Trophoblast cell (in vitro differentiated cells and primary cell): ENCODE measurements around the gene VWC2.

Experiments used
- DNase-seq, 2 donors: peaks; one replicate each; pipeline ENCODE4 v3.0.0-alpha.2; 2016
- H2AFZ ChIP-seq: 2 replicates; pipeline ENCODE4 v1.6.1; 2013; ENCODE audit warnings: low read length, moderate library complexity, mild to moderate bottlenecking; ENCODE audit not compliant: insufficient read depth, poor library complexity
- H2AK5ac ChIP-seq: 2 replicates; pipeline ENCODE4 v1.6.1; 2013; ENCODE audit warnings: mild to moderate bottlenecking, low read length
- H2BK120ac ChIP-seq: 2 replicates; pipeline ENCODE4 v1.6.1; 2013; ENCODE audit warnings: low read length, mild to moderate bottlenecking, moderate library complexity; ENCODE audit not compliant: insufficient read depth, poor library complexity
- H2BK12ac ChIP-seq: 2 replicates; pipeline ENCODE4 v1.6.1; 2013; ENCODE audit warnings: mild to moderate bottlenecking, low read length, moderate library complexity
- H2BK5ac ChIP-seq: 2 replicates; pipeline ENCODE4 v1.6.1; 2013; ENCODE audit warnings: low read length, low read depth, moderate library complexity, mild to moderate bottlenecking; ENCODE audit not compliant: poor library complexity
- H3K14ac ChIP-seq: 2 replicates; pipeline ENCODE4 v1.6.1; 2013; ENCODE audit warnings: mild to moderate bottlenecking, low read length
- H3K18ac ChIP-seq: 2 replicates; pipeline ENCODE4 v1.6.1; 2013; ENCODE audit warnings: mild to moderate bottlenecking, low read length
- H3K23ac ChIP-seq: 2 replicates; pipeline ENCODE4 v1.6.1; 2013; ENCODE audit warnings: low read length
- H3K27ac ChIP-seq: 2 replicates; pipeline ENCODE4 v1.5.1; 2013; ENCODE audit warnings: low read depth, mild to moderate bottlenecking, inconsistent platforms, low read length, moderate library complexity
- H3K27me3 ChIP-seq: 2 replicates; pipeline ENCODE4 v1.6.1; 2013; ENCODE audit warnings: inconsistent platforms, mild to moderate bottlenecking, low read length, moderate library complexity; ENCODE audit not compliant: insufficient read depth
- H3K36me3 ChIP-seq, 2 experiments: 1 replicate in 1 of 2; 2 replicates in 1 of 2; pipeline ENCODE4 v1.6.1; 2013; ENCODE audit warnings: low read length in 2 of 2, mild to moderate bottlenecking in 2 of 2, moderate library complexity in 1 of 2; ENCODE audit not compliant: insufficient read depth in 2 of 2, control insufficient read depth in 1 of 2
- H3K4ac ChIP-seq: 2 replicates; pipeline ENCODE4 v1.6.1; 2013; ENCODE audit warnings: low read depth, mild to moderate bottlenecking, low read length, moderate library complexity
- H3K4me1 ChIP-seq, 2 experiments: 1 replicate in 1 of 2; 2 replicates in 1 of 2; pipeline ENCODE4 v1.6.1; 2013; ENCODE audit warnings: low read length in 2 of 2, mild to moderate bottlenecking in 2 of 2, moderate library complexity in 1 of 2; ENCODE audit not compliant: insufficient read depth in 2 of 2, control insufficient read depth in 1 of 2
- H3K4me2 ChIP-seq: 2 replicates; pipeline ENCODE4 v1.6.1; 2013; ENCODE audit warnings: inconsistent platforms, mild to moderate bottlenecking, low read length, moderate library complexity
- H3K4me3 ChIP-seq: 2 replicates; pipeline ENCODE4 v1.5.1; 2013; ENCODE audit warnings: mild to moderate bottlenecking, low read depth, low read length, inconsistent platforms
- H3K79me1 ChIP-seq: one replicate; pipeline ENCODE4 v1.6.1; 2013; ENCODE audit warnings: low read length
- H3K79me2 ChIP-seq: 2 replicates; pipeline ENCODE4 v1.6.1; 2013; ENCODE audit warnings: low read length, mild to moderate bottlenecking; ENCODE audit not compliant: control insufficient read depth, insufficient read depth, poor library complexity
- H3K9ac ChIP-seq: 2 replicates; pipeline ENCODE4 v1.6.1; 2013; ENCODE audit warnings: mild to moderate bottlenecking, low read length
- H3K9me3 ChIP-seq: 2 replicates; pipeline ENCODE4 v1.6.1; 2013; ENCODE audit warnings: low read depth, mild to moderate bottlenecking, control low read depth, inconsistent platforms, low read length; ENCODE audit not compliant: insufficient read depth
- H4K12ac ChIP-seq: 2 replicates; pipeline ENCODE4 v1.6.1; 2013; ENCODE audit warnings: low read depth, mild to moderate bottlenecking, low read length, moderate library complexity
- H4K8ac ChIP-seq: 2 replicates; pipeline ENCODE4 v1.6.1; 2013; ENCODE audit warnings: low read depth, mild to moderate bottlenecking, low read length, moderate library complexity
- H4K91ac ChIP-seq: one replicate; pipeline ENCODE4 v1.6.1; 2013; ENCODE audit warnings: low read depth, mild to moderate bottlenecking, low read length, moderate library complexity
- WGBS: extraction: QIAGEN DNeasy Blood & Tissue Kit; methylation state at CpG from one replicate; pipeline ENCODE4 v1.1.7; 2013; ENCODE audit warnings: missing lambda C conversion rate; ENCODE audit not compliant: insufficient read length, insufficient coverage; ENCODE audit errors: extremely low coverage; 5-methylcytosine and 5-hydroxymethylcytosine counted together

VWC2 gene

DNA sequence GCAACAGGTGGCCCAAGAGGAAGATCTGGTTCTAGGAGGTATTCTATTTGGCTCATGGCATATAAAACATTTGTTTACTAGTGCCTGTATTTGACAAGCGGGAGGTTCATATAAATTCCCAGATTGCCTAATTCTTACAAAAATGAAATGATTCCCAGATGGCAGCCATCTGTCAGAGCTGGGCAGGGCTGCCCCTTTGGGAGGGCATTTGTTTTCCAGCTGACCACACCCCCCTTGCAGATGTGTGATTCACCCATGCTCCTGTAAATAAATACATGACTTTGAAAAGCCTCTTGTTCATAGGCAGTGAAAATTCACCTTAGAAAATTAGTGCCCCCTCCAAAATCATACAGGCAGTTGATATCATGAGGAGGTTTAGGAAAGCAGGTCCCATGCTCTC is 8.6 kb downstream of the VWC2 start:
- no peak for DNase-seq
- no peaks in the 10 kb centered on the region for H3K27me3 ChIP-seq
- H3K4me1 ChIP-seq = no peaks in the 10 kb centered on the region
- no peaks in the 10 kb centered on the region for H3K9me3 ChIP-seq
- no peak overlapping the region for H4K8ac ChIP-seq
- H3K27ac ChIP-seq = no peak overlapping the region
- H3K4ac ChIP-seq = no peak overlapping the region
- H3K4me3 ChIP-seq = no peak overlapping the region
- H2BK120ac ChIP-seq = no peak overlapping the region
- H3K79me2 ChIP-seq = no peaks in the 10 kb centered on the region
- H3K36me3 ChIP-seq = no peaks in the 10 kb centered on the region
- no peak overlapping the region for H3K18ac ChIP-seq
- H3K14ac ChIP-seq = no peak overlapping the region
- H2AFZ ChIP-seq = no peak overlapping the region
- H2BK12ac ChIP-seq = no peak overlapping the region
- no peak overlapping the region for H3K4me2 ChIP-seq
- no peak overlapping the region for H2AK5ac ChIP-seq
- no peak overlapping the region for H4K91ac ChIP-seq
- no peak overlapping the region for H3K23ac ChIP-seq
- H2BK5ac ChIP-seq = no peak overlapping the region
- H4K12ac ChIP-seq = no peak overlapping the region
- no peak overlapping the region for H3K9ac ChIP-seq
- no CpG with 5 or more reads among the region's 1 CpG for WGBS
- H3K79me1 ChIP-seq = no peaks in the 10 kb centered on the region

DNA sequence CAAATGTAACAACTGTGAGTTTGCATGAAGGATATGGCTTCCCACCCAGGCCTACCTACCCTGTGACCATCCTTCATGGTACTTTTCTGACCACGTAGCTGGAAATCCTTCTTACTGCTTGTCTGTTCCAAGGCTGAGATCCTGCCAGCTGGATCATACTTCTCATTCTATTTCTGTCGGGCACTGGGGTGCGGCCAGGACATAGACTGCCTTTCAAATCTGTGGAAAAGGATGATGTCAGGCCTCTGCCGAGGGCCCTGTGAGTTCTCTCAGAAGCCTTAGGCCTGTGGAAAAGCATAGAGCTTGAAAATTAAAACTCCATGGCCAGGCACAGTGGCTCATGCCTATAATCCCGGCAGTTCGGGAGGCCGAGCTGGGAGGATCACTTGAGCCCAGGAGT is 10.0 kb downstream of the VWC2 start:
- Histone ChIP-seq H3K27ac (no peak overlapping the region), H3K9me3 (peaks cover 3% of the 10 kb centered on the region), H2AFZ (no peak overlapping the region), H4K91ac (no peak overlapping the region), H3K4me2 (no peak overlapping the region), H4K8ac (no peak overlapping the region), H3K9ac (no peak overlapping the region), H3K4ac (no peak overlapping the region), H3K4me3 (no peak overlapping the region), H2BK12ac (no peak overlapping the region), H3K14ac (no peak overlapping the region), H4K12ac (no peak overlapping the region), H2AK5ac (no peak overlapping the region), H2BK120ac (no peak overlapping the region), H3K23ac (no peak overlapping the region), H3K79me1 (no peaks in the 10 kb centered on the region), H3K79me2 (no peaks in the 10 kb centered on the region), H3K4me1 (no peaks in the 10 kb centered on the region), H3K18ac (no peak overlapping the region), H3K27me3 (no peaks in the 10 kb centered on the region), H2BK5ac (no peak overlapping the region), H3K36me3 (no peaks in the 10 kb centered on the region)
- no peak for DNase-seq
- WGBS = no CpG with 5 or more reads among the region's 7 CpGs

DNA sequence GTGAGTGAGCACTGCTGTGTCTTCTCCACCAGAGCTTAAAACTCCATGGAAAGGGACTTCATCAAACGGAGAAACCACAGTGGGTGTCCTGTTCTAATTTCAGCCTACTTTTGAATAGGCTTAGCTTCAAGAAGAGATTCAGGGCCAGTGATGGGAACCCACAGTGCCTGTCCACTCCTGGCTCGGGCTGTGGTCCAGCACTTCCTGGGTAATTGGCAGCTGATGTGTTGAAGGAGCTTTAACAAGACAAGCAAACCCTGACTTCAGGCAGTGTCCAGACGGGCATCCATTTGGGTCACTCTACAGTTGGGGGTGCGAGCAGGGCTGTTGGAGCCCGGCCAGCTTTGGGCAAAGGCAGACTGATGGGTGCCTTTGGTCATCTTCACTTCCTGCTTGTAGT is 14.5 kb downstream of the VWC2 start:
- Histone ChIP-seq H3K4me2 (no peak overlapping the region), H3K9ac (no peak overlapping the region), H3K27ac (no peak overlapping the region), H3K79me1 (no peaks in the 10 kb centered on the region), H3K27me3 (no peaks in the 10 kb centered on the region), H2BK12ac (no peak overlapping the region), H4K91ac (no peak overlapping the region), H3K36me3 (no peaks in the 10 kb centered on the region), H3K14ac (no peak overlapping the region), H3K23ac (no peak overlapping the region), H2AFZ (no peak overlapping the region), H4K12ac (no peak overlapping the region), H2AK5ac (no peak overlapping the region), H3K18ac (no peak overlapping the region), H3K79me2 (no peaks in the 10 kb centered on the region), H2BK5ac (no peak overlapping the region), H3K4me1 (no peaks in the 10 kb centered on the region), H3K4ac (no peak overlapping the region), H3K9me3 (peaks cover 6% of the 10 kb centered on the region), H4K8ac (no peak overlapping the region), H3K4me3 (no peak overlapping the region), H2BK120ac (no peak overlapping the region)
- DNase-seq = no peak
- no CpG with 5 or more reads among the region's 5 CpGs for WGBS

DNA sequence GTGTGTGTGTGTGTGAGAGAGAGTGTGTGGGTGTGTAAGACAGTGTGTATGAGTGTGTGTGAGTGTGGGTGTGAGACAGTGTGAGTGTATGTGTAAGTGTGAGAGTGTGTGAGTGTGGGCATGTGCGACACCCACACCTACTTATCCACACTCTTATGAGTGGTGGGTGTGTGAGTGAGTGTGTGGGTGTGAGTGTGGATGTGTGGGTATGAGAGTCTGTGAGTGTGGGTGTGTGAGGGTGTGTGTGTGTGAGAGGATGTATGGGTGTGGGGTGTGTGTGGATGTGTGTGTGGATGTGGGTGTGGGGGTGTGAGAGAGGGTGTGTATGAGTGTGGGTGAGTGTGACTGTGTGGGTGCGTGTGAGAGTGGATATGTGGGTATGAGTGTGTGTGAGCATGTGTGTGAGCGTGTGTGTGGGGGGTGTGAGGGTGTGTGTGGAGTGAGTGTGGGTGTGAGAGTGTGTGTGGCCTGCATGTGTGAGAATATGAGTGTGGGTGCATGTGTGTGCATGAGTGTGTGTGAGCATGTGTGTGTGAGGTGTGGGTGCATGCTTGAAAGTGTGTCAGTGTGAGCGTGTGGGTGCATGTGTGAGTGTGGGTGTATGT is 15.1 kb downstream of the VWC2 start:
- Histone ChIP-seq H2BK5ac (no peak overlapping the region), H3K79me1 (no peaks in the 10 kb centered on the region), H3K9ac (no peak overlapping the region), H2BK12ac (no peak overlapping the region), H3K4ac (no peak overlapping the region), H3K9me3 (peaks cover 6% of the 10 kb centered on the region), H3K14ac (no peak overlapping the region), H4K91ac (no peak overlapping the region), H3K36me3 (no peaks in the 10 kb centered on the region), H4K8ac (no peak overlapping the region), H3K27me3 (no peaks in the 10 kb centered on the region), H4K12ac (no peak overlapping the region), H3K79me2 (no peaks in the 10 kb centered on the region), H2BK120ac (no peak overlapping the region), H3K18ac (no peak overlapping the region), H3K4me3 (peak overlapping the region; percentile 43), H2AFZ (no peak overlapping the region), H3K23ac (peak overlapping the region; percentile 63), H3K27ac (no peak overlapping the region), H3K4me2 (no peak overlapping the region), H2AK5ac (no peak overlapping the region), H3K4me1 (no peaks in the 10 kb centered on the region)
- WGBS = no CpG with 5 or more reads among the region's 4 CpGs
- no peak for DNase-seq
